Neural cell (in vitro differentiated cells): ENCODE measurements around the gene HSDL2.

Experiments used
- EP300 ChIP-seq: fragments of 450-650 bp; conservative IDR thresholded peaks from 2 replicates; pipeline ENCODE4 v1.6.1; 2014; ENCODE audit warnings: antibody characterized with exemption, mild to moderate bottlenecking, moderate library complexity; ENCODE audit not compliant: poor library complexity, severe bottlenecking
- MXI1 ChIP-seq: fragments of 450-650 bp; conservative IDR thresholded peaks from 2 replicates; pipeline ENCODE4 v1.6.1; 2014; ENCODE audit warnings: antibody characterized with exemption, mild to moderate bottlenecking; ENCODE audit not compliant: poor library complexity, severe bottlenecking
- TF ChIP-seq, protein P1 (sequence below): fragments of 450-650 bp; IDR thresholded peaks from 2 replicates; pipeline ENCODE4 v1.5.1; 2014; ENCODE audit warnings: antibody characterized with exemption, mild to moderate bottlenecking, moderate library complexity; ENCODE audit not compliant: poor library complexity, severe bottlenecking
- TF ChIP-seq, protein P2 (sequence below): IDR thresholded peaks from 2 replicates; pipeline ENCODE4 v1.6.1; 2012; ENCODE audit warnings: borderline replicate concordance

DNA sequence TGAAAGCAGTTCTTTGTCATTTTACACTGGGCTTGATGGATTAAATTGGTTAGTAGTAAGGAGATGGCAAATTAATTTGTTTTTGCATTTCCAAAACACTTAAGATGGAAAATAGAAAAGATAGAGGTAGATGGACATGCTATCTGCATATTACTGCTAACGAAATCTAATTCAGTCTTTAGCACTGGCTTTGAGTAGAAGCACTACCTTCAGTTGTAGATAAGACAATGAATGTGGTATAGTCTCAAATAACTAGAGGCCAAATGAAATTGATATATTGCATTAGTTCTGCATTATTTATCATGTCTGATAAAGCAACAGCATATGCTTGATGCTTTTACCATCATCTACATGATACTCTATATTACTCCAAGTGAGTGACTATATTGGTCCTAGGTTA is 140.2 kb downstream of the HSDL2 start:
- TF ChIP-seq EP300 (no peak), MXI1 (no peak)
- TF ChIP-seq, protein P1, sequence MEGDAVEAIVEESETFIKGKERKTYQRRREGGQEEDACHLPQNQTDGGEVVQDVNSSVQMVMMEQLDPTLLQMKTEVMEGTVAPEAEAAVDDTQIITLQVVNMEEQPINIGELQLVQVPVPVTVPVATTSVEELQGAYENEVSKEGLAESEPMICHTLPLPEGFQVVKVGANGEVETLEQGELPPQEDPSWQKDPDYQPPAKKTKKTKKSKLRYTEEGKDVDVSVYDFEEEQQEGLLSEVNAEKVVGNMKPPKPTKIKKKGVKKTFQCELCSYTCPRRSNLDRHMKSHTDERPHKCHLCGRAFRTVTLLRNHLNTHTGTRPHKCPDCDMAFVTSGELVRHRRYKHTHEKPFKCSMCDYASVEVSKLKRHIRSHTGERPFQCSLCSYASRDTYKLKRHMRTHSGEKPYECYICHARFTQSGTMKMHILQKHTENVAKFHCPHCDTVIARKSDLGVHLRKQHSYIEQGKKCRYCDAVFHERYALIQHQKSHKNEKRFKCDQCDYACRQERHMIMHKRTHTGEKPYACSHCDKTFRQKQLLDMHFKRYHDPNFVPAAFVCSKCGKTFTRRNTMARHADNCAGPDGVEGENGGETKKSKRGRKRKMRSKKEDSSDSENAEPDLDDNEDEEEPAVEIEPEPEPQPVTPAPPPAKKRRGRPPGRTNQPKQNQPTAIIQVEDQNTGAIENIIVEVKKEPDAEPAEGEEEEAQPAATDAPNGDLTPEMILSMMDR = no peak
- TF ChIP-seq, protein P2, sequence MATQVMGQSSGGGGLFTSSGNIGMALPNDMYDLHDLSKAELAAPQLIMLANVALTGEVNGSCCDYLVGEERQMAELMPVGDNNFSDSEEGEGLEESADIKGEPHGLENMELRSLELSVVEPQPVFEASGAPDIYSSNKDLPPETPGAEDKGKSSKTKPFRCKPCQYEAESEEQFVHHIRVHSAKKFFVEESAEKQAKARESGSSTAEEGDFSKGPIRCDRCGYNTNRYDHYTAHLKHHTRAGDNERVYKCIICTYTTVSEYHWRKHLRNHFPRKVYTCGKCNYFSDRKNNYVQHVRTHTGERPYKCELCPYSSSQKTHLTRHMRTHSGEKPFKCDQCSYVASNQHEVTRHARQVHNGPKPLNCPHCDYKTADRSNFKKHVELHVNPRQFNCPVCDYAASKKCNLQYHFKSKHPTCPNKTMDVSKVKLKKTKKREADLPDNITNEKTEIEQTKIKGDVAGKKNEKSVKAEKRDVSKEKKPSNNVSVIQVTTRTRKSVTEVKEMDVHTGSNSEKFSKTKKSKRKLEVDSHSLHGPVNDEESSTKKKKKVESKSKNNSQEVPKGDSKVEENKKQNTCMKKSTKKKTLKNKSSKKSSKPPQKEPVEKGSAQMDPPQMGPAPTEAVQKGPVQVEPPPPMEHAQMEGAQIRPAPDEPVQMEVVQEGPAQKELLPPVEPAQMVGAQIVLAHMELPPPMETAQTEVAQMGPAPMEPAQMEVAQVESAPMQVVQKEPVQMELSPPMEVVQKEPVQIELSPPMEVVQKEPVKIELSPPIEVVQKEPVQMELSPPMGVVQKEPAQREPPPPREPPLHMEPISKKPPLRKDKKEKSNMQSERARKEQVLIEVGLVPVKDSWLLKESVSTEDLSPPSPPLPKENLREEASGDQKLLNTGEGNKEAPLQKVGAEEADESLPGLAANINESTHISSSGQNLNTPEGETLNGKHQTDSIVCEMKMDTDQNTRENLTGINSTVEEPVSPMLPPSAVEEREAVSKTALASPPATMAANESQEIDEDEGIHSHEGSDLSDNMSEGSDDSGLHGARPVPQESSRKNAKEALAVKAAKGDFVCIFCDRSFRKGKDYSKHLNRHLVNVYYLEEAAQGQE = no peak
